Posterior vena cava (tissue), 2 donors: ENCODE results near the gene ADD3. TPM values are rescaled to one million over a fixed set of nuclear protein-coding genes. Genes with fewer than 3 reads are reported as not detected.

Experiments used
- DNase-seq: peaks from one replicate; pipeline ENCODE4 v3.0.0-alpha.2; 2020; ENCODE audit warnings: low spot score
- intact Hi-C, 2 donors: fragments of 100-400 bp; cut with DNase I; formaldehyde crosslinking; loops; one replicate each; pipeline versions ENCODE4 v1.14.1 to v1.14.2; 2022 to 2023
- total RNA-seq, 2 donors: library from RNA; stranded (reverse); fragmentation: NEBNext Ultra II Directional; extraction: Animal tissue kit (Norgen Biotek cat#: 25700); gene quantifications; one replicate each; pipeline ENCODE4 v1.2.1, GENCODE V29; 2021
- donor health status: DM: yes; HTN: yes; CAD: no.
- donor health status: DM: yes; HTN: yes; CAD: no.

Gene ADD3
- total RNA-seq, 2 donors from 2014 or later = 95.0 to 116 TPM

GRCh38 chr10:110181451-110181850 lies 173.7 kb downstream of the ADD3 start:
- intact Hi-C loops = no loop called here
- no peak for DNase-seq

DNA sequence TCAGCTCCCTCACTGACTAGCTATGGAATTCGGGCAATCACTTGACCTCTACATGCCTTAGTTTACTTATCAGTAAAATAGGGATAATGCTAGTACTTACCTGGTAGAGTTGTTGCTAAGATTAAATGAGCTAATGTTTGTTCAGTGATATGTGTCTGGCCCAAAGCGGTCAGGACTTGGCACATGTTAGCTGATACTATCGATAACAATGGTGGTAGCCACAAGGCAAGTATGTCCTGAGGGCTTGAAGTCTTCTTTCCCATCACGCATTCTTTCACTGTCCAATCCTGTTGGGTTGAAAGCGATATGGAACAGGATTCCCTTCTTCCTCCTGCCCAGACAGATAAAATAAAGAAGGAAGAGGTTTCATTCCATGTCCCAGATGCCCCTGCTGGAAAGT lies 174.1 kb downstream of the ADD3 start:
- intact Hi-C loops = no loop called here
- no peak for DNase-seq

DNA sequence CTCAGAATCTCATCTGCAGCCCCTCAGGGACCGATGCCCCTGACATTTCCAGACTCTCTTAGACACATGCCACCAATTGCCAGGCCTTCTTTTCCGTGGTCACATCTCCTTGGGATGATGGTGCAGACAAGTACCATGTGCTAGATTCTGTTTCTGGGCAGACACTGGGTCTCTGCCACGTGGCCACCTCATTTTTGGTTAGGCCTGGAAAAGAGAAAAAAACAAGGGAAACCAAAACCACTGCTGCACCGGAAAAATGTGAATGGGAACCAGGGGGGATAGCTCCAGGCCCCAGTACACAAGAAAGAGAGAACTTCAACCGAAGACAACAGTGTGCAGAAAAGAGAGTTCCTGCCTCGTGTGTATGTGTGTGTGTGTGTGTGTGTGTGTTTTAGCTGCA lies 176.6 kb downstream of the ADD3 start:
- no peak for DNase-seq
- intact Hi-C loops = no loop called here

Other genes with a start within 250 kb of the ADD3 start
- gene XPNPEP1, start 84.5 kb upstream of the ADD3 start, total RNA-seq = 10 to 100 TPM; 57.0 to 69.5 TPM
- 10 to 100 TPM; 45.5 to 51.9 TPM for gene MXI1, start 199.6 kb downstream of the ADD3 start, total RNA-seq